Erythroblast (primary cell): Measurements from ENCODE around the gene MUTYH.

Experiments used
- GATA1 ChIP-seq: IDR thresholded peaks from 2 replicates; pipeline ENCODE4 v1.6.1; 2011; ENCODE audit warnings: low read depth, mild to moderate bottlenecking, control low read depth, low read length, moderate library complexity
- POLR2A ChIP-seq: IDR thresholded peaks from 2 replicates; pipeline ENCODE4 v1.6.1; 2011; ENCODE audit warnings: mild to moderate bottlenecking, low read length

GRCh38 chr1:45355683-45356082 is 15.4 kb upstream of the MUTYH start:
- TF ChIP-seq POLR2A = no peak
- no peak for TF ChIP-seq GATA1
